HepG2 (cell line): ENCODE data around the gene RAI2.

Experiments used
- E2F5 ChIP-seq: sonication (generic); formaldehyde crosslinking; conservative IDR thresholded peaks from 2 replicates; pipeline ENCODE4 v1.4.0; 2020; ENCODE audit warnings: missing genetic modification reagents
- EP300 ChIP-seq, 3 experiments: sonication (generic) in 1 of 3; formaldehyde crosslinking in 1 of 3; IDR thresholded peaks; 2 replicates each; pipeline versions ENCODE4 v1.5.1 to v1.6.1; 2011 to 2020; ENCODE audit warnings: low read depth in 2 of 3, low read length in 2 of 3, borderline replicate concordance in 1 of 3, improper control_type of control experiment in 1 of 3, mild to moderate bottlenecking in 1 of 3, missing genetic modification reagents in 1 of 3, moderate library complexity in 1 of 3
- HOXA7 ChIP-seq: sonication (generic); formaldehyde crosslinking; IDR thresholded peaks from 2 replicates; pipeline ENCODE4 v1.8.1; 2022; ENCODE audit warnings: mild to moderate bottlenecking, missing genetic modification reagents, moderate library complexity
- MXD4 ChIP-seq: IDR thresholded peaks from 2 replicates; pipeline ENCODE4 v1.6.1; 2016; ENCODE audit warnings: mild to moderate bottlenecking, missing biosample characterization, missing genetic modification reagents
- POLR2A ChIP-seq, 2 experiments: IDR thresholded peaks; 2 replicates each; pipeline ENCODE4 v1.6.1; 2011; ENCODE audit warnings: low read depth in 2 of 2, low read length in 2 of 2, mild to moderate bottlenecking in 1 of 2, moderate library complexity in 1 of 2; ENCODE audit not compliant: insufficient read depth in 1 of 2
- POLR2AphosphoS5 ChIP-seq: IDR thresholded peaks from 2 replicates; pipeline ENCODE4 v1.6.1; 2012; ENCODE audit warnings: low read depth, low read length
- SIN3B ChIP-seq: fragments of 150-350 bp; IDR thresholded peaks from 2 replicates; pipeline ENCODE4 v1.6.1; 2014; ENCODE audit warnings: low read length
- UBTF ChIP-seq: sonication (generic); formaldehyde crosslinking; IDR thresholded peaks from 2 replicates; pipeline ENCODE4 v1.4.0; 2020; ENCODE audit warnings: mild to moderate bottlenecking, missing genetic modification reagents
- ZC3H4 ChIP-seq: sonication (generic); formaldehyde crosslinking; IDR thresholded peaks from 2 replicates; pipeline ENCODE4 v1.4.0; 2020; ENCODE audit warnings: missing genetic modification reagents, borderline replicate concordance
- ZNF121 ChIP-seq: sonication (generic); formaldehyde crosslinking; IDR thresholded peaks from 2 replicates; pipeline ENCODE4 v1.5.0; 2020; ENCODE audit warnings: mild to moderate bottlenecking, missing genetic modification reagents
- ZSCAN20 ChIP-seq: sonication (generic); formaldehyde crosslinking; IDR thresholded peaks from 2 replicates; pipeline ENCODE4 v1.4.0; 2020; ENCODE audit warnings: missing genetic modification reagents, mild to moderate bottlenecking, borderline replicate concordance

GRCh38 chrX:17813277-17813676 is 47.8 kb downstream of the RAI2 start:
- no peak for TF ChIP-seq UBTF (CRISPR knock-in tag)
- no peak for TF ChIP-seq SIN3B
- no peak for TF ChIP-seq EP300 (IDR thresholded peaks at IDR 0.05; ENCODE audit: low read depth in 2 of 2, low read length in 2 of 2)
- no peak for TF ChIP-seq EP300 (CRISPR knock-in tag; IDR thresholded peaks at IDR 0.05; ENCODE audit: borderline replicate concordance)
- no peak for TF ChIP-seq MXD4 (CRISPR knock-in tag)
- TF ChIP-seq POLR2AphosphoS5 = no peak
- no peak for TF ChIP-seq HOXA7
- no peak for TF ChIP-seq E2F5 (CRISPR knock-in tag)
- no peak for TF ChIP-seq POLR2A (IDR thresholded peaks at IDR 0.05; ENCODE audit: insufficient read depth in 1 of 2, low read depth in 2 of 2, low read length in 2 of 2)
- TF ChIP-seq ZNF121 (CRISPR knock-in tag) = no peak
- no peak for TF ChIP-seq ZC3H4 (CRISPR knock-in tag)
- TF ChIP-seq ZSCAN20 = no peak
